Hepatocyte (in vitro differentiated cells): Measurements from ENCODE around the gene PLCD3. TPM values are rescaled to one million over a fixed set of nuclear protein-coding genes. Genes with fewer than 3 reads are reported as not detected.

Experiments
- DNase-seq: peaks from one replicate; pipeline ENCODE4 v3.0.0-alpha.2; 2016; ENCODE audit warnings: low spot score
- H2AFZ ChIP-seq: fragments of 200-600 bp; sonication (generic); 2 replicates; pipeline ENCODE4 v1.6.0; 2016; ENCODE audit warnings: antibody characterized with exemption, mild to moderate bottlenecking
- H3K27ac ChIP-seq: fragments of 200-600 bp; sonication (generic); 2 replicates; pipeline ENCODE4 v1.5.1; 2016; ENCODE audit warnings: mild to moderate bottlenecking
- H3K27me3 ChIP-seq: fragments of 200-600 bp; sonication (generic); 2 replicates; pipeline ENCODE4 v1.6.1; 2016
- H3K36me3 ChIP-seq: fragments of 200-600 bp; sonication (generic); replicated peaks from 2 replicates; pipeline ENCODE4 v1.5.1; 2016; ENCODE audit warnings: low read depth; ENCODE audit not compliant: insufficient read depth
- H3K4me1 ChIP-seq: fragments of 200-600 bp; sonication (generic); 2 replicates; pipeline ENCODE4 v1.5.1; 2016; ENCODE audit warnings: mild to moderate bottlenecking, moderate library complexity; ENCODE audit not compliant: insufficient read depth
- H3K4me2 ChIP-seq: fragments of 200-600 bp; sonication (generic); 2 replicates; pipeline ENCODE4 v1.6.0; 2016
- H3K4me3 ChIP-seq: fragments of 200-600 bp; sonication (generic); 2 replicates; pipeline ENCODE4 v1.5.1; 2016; ENCODE audit warnings: mild to moderate bottlenecking
- H3K79me2 ChIP-seq: fragments of 200-600 bp; sonication (generic); 2 replicates; pipeline ENCODE4 v1.6.0; 2017; ENCODE audit warnings: mild to moderate bottlenecking
- H3K9me2 ChIP-seq: fragments of 200-600 bp; sonication (generic); replicated peaks from 2 replicates; pipeline ENCODE4 v1.6.0; 2017; ENCODE audit warnings: mild to moderate bottlenecking; ENCODE audit not compliant: insufficient read depth
- H3K9me3 ChIP-seq: fragments of 200-600 bp; sonication (generic); 2 replicates; pipeline ENCODE4 v1.5.1; 2016; ENCODE audit warnings: low read depth, mild to moderate bottlenecking
- H4K20me1 ChIP-seq: fragments of 200-600 bp; sonication (generic); 2 replicates; pipeline ENCODE4 v1.6.0; 2016; ENCODE audit warnings: mild to moderate bottlenecking; ENCODE audit not compliant: insufficient read depth, poor library complexity, severe bottlenecking
- EZH2 ChIP-seq: fragments of 200-600 bp; sonication (generic); IDR thresholded peaks from 2 replicates; pipeline ENCODE4 v1.6.1; 2016; ENCODE audit warnings: antibody characterized with exemption, mild to moderate bottlenecking, borderline replicate concordance
- EZH2phosphoT487 ChIP-seq: fragments of 200-600 bp; sonication (generic); IDR thresholded peaks from one replicate; pipeline ENCODE4 v1.6.1; 2018; ENCODE audit warnings: antibody characterized with exemption, mild to moderate bottlenecking, low read depth, moderate library complexity; ENCODE audit not compliant: unreplicated experiment, severe bottlenecking
- WGBS: methylation state at CpG from one replicate; pipeline ENCODE4 v1.1.6; 2016; ENCODE audit warnings: low lambda C conversion rate; ENCODE audit errors: missing lambda C conversion rate; 5-methylcytosine and 5-hydroxymethylcytosine counted together
- polyA plus RNA-seq: library from polyadenylated mRNA; unstranded; fragments of >200 nt; fragmentation: Nextera tagmentation; extraction: Ambion mirVana; gene quantifications from 2 replicates; pipeline ENCODE4 v1.2.1, GENCODE V29; 2016
- total RNA-seq: library from RNA; depleted of rRNA; stranded (reverse); fragments of >200 nt; gene quantifications from 2 replicates; pipeline ENCODE4 v1.2.3, GENCODE V29; 2014
- TF ChIP-seq, protein P1 (sequence below): fragments of 200-600 bp; sonication (generic); IDR thresholded peaks from 2 replicates; pipeline ENCODE4 v1.5.1; 2016; ENCODE audit warnings: antibody characterized with exemption, mild to moderate bottlenecking; ENCODE audit not compliant: poor library complexity

The PLCD3 gene
- total and polyA plus RNA-seq, 2 experiments from 2014 or later = 41.8 to 69.7 TPM

- Histone ChIP-seq H3K9me3 (no peaks in the 10 kb centered on the region), H3K4me2 (peak overlapping the region; percentile 84), H4K20me1 (peaks cover 20% of the 10 kb centered on the region), H3K27ac (peak overlapping the region; percentile 97), H3K79me2 (peaks cover 27% of the 10 kb centered on the region), H2AFZ (no peak overlapping the region), H3K4me1 (peaks cover 30% of the 10 kb centered on the region), H3K36me3 (no peaks in the 10 kb centered on the region), H3K4me3 (no peak overlapping the region), H3K9me2 (no peaks in the 10 kb centered on the region), H3K27me3 (no peaks in the 10 kb centered on the region)
- 97% methylated on average over 4 of the region's 4 CpGs for WGBS
- TF ChIP-seq EZH2phosphoT487 = no peak
- TF ChIP-seq, protein P1, sequence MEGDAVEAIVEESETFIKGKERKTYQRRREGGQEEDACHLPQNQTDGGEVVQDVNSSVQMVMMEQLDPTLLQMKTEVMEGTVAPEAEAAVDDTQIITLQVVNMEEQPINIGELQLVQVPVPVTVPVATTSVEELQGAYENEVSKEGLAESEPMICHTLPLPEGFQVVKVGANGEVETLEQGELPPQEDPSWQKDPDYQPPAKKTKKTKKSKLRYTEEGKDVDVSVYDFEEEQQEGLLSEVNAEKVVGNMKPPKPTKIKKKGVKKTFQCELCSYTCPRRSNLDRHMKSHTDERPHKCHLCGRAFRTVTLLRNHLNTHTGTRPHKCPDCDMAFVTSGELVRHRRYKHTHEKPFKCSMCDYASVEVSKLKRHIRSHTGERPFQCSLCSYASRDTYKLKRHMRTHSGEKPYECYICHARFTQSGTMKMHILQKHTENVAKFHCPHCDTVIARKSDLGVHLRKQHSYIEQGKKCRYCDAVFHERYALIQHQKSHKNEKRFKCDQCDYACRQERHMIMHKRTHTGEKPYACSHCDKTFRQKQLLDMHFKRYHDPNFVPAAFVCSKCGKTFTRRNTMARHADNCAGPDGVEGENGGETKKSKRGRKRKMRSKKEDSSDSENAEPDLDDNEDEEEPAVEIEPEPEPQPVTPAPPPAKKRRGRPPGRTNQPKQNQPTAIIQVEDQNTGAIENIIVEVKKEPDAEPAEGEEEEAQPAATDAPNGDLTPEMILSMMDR = no peak
- DNase-seq = no peak
Observed at GRCh38 chr17:45146592-45146889, 14.2 kb upstream of the PLCD3 start.

- peaks cover 23% of the 10 kb centered on the region for H3K79me2 ChIP-seq
- no peaks in the 10 kb centered on the region for H3K9me2 ChIP-seq
- H4K20me1 ChIP-seq = peaks cover 17% of the 10 kb centered on the region
- H3K9me3 ChIP-seq = no peaks in the 10 kb centered on the region
- peaks cover 27% of the 10 kb centered on the region for H3K4me1 ChIP-seq
- H3K4me2 ChIP-seq = peak overlapping the region; percentile 84
- no peaks in the 10 kb centered on the region for H3K27me3 ChIP-seq
- no peaks in the 10 kb centered on the region for H3K36me3 ChIP-seq
- no peak overlapping the region for H2AFZ ChIP-seq
- peak overlapping the region; percentile 97 for H3K27ac ChIP-seq
- TF ChIP-seq EZH2 (no peak), EZH2phosphoT487 (no peak)
- TF ChIP-seq, protein P1 = no peak
- DNase-seq = no peak
- 97% methylated on average over 10 of the region's 10 CpGs for WGBS
- H3K4me3 ChIP-seq = no peak overlapping the region
Observed at GRCh38 chr17:45146166-45146565, 13.9 kb upstream of the PLCD3 start.

- Histone ChIP-seq H3K4me3 (no peak overlapping the region), H3K27ac (peak overlapping the region; percentile 95)
Observed at GRCh38 chr17:45145035-45145389, 12.7 kb upstream of the PLCD3 start.

More at GRCh38 chr17:45145035-45145389, 12.7 kb upstream of the PLCD3 start:
- WGBS = 87% methylated on average over 8 of the region's 8 CpGs
- Histone ChIP-seq H3K79me2 (peaks cover 11% of the 10 kb centered on the region), H4K20me1 (peaks cover 5% of the 10 kb centered on the region), H3K4me2 (peak overlapping the region; percentile 75), H3K4me1 (peaks cover 27% of the 10 kb centered on the region), H3K36me3 (no peaks in the 10 kb centered on the region), H3K9me2 (no peaks in the 10 kb centered on the region), H3K9me3 (no peaks in the 10 kb centered on the region), H3K27me3 (no peaks in the 10 kb centered on the region), H2AFZ (no peak overlapping the region)
- no peak for DNase-seq
- TF ChIP-seq EZH2 = no peak
- TF ChIP-seq, protein P1 = no peak
- no peak for TF ChIP-seq EZH2phosphoT487
